H4 (cell line): ENCODE measurements around the gene FKBP4. TPM values are rescaled to one million over a fixed set of nuclear protein-coding genes. Genes with fewer than 3 reads are reported as not detected.
A peak's percentile ranks its signal among the peaks of the same experiment; 100 is the strongest.
"Not testable (repeated sequence)": the region's sequence is repeated elsewhere in the genome, so short reads cannot be mapped to it uniquely, and the experiment has no call there.

ENCODE experiments used
- DNase-seq: peaks from one replicate; pipeline ENCODE4 v3.0.0-alpha.2; 2015; ENCODE audit warnings: low spot score
- total RNA-seq: library from RNA; depleted of rRNA; stranded (reverse); fragments of >200 nt; shearing (Covaris generic); gene quantifications from 2 replicates; pipeline ENCODE4 v1.2.3, GENCODE V29; 2014; rRNA removed

Gene FKBP4, protein sequence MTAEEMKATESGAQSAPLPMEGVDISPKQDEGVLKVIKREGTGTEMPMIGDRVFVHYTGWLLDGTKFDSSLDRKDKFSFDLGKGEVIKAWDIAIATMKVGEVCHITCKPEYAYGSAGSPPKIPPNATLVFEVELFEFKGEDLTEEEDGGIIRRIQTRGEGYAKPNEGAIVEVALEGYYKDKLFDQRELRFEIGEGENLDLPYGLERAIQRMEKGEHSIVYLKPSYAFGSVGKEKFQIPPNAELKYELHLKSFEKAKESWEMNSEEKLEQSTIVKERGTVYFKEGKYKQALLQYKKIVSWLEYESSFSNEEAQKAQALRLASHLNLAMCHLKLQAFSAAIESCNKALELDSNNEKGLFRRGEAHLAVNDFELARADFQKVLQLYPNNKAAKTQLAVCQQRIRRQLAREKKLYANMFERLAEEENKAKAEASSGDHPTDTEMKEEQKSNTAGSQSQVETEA
- total RNA-seq, result 96.4 and 97.5 TPM in 2 replicates

DNA sequence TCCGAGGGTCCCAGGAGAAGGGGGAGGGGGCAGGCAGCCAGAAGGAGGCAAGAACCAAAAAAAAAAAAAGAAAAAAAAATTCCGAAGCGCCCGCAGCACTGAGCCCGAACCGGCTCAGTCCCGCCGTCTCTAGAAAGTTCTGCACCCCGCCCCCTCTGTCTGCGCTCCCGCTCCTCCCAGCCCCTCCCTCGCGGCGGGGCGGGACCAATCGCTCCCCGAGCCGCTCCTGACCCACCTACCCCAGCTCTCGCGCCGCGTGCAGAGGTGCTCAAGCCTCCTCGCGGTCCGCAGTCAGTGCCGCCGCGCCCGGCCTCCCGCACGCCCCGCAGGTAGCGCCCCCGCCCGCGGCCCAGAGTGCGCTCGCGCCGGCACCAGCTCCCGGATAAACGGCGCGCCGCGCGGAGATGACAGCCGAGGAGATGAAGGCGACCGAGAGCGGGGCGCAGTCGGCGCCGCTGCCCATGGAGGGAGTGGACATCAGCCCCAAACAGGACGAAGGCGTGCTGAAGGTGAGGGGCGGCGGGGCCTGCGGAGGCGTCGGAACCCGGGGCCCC, at the start of gene FKBP4:
FKBP4 (plus strand) TSS at position 235 of the 554 bp plus-strand sequence; CDS start at position 405, 170 bp downstream.
- peak; percentile 84 for DNase-seq

DNA sequence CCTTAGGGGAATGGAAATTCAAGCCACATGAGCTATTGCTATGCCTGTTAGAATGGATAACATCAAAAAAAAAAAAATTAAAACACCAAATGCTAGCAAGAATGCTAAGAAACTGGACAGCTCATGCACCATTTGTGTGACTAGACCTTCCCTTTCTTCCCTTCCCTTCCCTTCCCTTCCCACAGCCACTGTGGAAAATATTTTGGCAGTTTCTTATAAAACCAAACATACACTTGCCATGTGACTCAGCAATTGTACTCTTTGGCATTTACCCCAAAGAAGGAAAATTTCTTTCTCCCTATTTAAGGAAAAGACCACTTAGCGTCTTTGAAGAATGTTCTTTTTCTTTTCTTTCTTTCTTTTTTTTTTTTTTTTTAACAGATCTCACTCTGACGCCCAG, 49.1 kb upstream of the FKBP4 start:
- DNase-seq, result no peak

DNA sequence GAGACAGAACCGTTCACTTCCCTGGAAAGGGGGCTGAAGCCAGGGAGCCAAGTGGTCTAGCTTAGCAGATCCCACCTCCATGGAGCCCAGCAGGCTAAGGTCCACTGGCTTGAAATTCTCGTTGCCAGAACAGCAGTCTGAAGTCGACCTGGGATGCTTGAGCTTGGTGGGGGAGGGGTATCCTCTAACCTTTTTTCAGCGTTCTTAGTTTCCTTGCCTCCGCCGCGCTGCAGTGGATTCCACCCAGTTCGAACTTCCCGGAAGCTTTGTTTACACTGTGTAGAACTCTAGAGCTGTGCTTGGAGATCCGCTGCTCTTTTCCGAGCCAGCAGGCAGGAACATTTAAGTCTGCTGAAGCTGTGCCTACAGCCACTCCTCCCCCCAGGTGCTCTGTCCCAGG, 45.2 kb upstream of the FKBP4 start:
- DNase-seq, result no peak

DNA sequence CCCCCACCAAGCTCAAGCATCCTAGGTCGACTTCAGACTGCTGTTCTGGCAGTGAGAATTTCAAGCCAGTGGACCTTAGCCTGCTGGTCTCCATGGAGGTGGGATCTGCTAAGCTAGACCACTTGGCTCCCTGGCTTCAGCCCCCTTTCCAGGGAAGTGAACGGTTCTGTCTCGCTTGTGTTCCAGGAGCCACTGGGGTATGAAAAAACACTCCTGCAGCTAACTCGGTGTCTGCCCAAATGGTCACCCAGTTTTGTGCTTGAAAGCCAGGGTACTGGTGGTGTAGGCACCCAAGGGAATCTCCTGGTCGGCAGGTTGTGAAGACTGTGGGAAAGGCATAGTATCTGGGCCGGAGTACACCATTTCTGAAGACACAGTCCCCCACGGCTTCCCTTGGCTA, 44.6 kb upstream of the FKBP4 start:
- DNase-seq, result no peak

DNA sequence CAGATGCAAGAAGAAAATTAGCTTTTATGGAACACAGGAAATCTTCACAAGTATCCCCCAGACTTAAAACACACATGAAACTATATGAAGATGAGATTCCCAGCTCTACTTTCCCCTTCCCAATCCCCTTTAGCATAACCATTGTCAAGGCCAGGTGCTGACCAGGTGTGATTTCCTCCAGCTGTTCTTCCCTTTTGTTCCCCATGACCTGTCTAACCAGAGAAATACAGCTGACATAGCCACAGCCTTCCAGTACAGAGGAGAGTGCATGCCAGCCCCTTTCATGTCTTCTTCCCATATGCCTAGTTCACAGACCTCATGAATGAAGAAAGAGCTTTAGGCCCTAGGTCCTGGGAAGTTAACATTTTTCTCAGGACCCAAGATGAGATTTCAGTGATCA, 43.5 kb upstream of the FKBP4 start:
- no peak for DNase-seq

DNA sequence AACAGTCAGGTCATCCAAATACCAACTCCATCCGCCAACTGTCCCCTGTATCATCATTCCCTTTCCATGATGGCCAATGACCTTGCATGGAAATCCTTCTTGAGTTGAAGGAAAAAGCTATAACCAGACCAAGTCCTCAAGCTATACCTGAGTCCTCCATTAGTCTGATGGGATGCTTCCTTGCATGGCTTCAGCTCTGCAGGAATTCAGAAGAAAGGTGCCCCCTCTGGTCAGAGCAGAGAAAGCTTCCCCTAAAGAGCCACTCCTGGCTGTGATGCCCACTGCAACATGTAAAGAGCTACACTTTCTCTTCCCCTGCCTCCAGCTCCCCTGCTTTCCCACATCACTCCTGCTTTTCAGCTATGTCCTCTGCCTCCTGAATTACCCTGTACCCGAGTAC, 43.1 kb upstream of the FKBP4 start:
- no peak for DNase-seq

DNA sequence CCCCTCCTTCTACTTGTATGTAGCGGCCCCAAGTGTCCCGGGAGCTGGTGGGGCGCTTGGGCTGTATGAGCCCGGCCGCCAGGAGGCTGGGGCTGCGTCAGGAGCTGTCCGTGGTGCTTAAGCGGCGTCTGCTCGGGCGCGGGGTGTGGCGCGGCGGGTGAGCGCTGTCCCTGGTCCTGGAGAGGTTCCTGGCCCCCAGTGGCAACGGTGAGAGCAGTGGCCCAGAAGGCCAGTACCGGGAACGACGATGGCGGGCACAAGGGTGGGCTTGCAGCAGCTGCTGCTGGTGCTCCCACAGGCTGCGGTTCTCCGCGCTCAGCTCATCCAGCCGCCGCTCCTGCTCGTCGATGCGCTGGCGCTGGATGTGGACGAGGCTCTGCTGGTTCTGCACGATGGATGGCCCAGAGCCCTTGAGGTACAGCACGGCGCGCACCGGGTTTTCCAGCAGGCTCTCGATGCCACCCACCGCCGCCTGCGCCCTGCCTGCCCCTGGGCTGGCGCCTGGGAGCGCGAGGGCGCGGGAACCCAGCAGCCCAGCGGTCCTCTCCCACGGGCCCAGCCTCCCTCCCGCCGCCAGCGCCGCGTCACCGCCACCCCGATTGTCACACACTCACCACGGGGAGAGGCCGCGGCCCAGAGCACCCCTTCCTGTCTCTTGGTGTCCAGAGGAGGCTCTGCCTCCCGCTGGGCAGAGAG, 41.9 kb upstream of the FKBP4 start:
- peak; percentile 53 for DNase-seq

DNA sequence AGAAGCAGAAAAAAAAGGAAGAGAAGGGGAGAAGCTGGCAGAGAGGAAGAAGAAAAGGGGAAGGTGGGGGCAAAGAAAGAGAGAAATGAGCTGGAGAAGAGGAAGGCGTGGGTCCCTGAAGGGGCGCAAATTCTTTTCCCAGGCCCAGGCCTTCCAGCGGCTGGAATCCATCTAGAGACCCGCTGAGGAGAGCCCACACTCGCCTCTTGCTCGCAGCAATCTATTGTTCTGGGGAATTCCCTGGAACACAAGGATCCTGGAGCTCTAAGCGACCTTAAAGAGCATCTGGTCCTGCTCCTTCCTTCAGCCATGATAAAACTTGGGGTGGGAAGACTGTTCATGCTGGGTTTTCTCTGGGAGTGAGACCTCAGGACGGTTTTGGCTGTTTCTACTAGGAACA, 41.2 kb upstream of the FKBP4 start:
- no peak for DNase-seq

DNA sequence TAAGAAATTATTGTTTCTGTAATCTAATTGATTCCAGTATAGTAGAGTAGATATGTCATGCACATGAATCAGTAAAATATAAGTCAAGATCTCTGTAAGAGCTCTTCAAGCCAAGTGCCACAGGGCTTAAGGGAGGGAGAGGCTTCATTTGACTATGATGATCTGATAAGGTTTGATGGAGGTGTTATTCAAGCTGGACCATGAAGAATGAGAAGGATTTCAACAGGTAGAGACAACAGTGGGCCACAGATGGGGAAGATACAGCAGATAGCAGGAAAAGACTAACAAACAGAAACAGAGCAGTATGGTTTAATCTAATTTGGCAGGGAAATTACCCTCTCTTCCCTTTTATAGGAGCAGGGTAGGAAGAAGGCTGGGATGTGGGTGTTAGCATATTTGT, 40.6 kb upstream of the FKBP4 start:
- no peak for DNase-seq

DNA sequence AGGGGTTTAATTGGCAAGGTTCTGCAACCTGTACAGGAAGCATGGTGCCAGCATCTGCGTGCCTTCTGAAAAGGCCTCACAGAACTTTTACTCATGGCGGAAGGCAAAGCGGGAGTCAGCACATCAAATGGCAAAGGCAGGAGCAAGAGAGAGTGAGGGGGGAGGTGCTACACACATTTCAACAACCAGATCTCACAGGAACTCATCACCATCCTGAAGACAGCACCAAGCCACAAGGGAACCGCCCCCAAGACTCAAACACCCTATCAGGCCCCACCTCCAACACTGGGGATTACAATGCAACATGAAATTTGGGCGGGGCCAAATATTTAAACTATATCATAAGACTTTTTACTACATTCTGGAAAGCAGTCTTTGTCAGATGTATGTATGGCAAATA, 38.0 kb upstream of the FKBP4 start:
- no peak for DNase-seq

DNA sequence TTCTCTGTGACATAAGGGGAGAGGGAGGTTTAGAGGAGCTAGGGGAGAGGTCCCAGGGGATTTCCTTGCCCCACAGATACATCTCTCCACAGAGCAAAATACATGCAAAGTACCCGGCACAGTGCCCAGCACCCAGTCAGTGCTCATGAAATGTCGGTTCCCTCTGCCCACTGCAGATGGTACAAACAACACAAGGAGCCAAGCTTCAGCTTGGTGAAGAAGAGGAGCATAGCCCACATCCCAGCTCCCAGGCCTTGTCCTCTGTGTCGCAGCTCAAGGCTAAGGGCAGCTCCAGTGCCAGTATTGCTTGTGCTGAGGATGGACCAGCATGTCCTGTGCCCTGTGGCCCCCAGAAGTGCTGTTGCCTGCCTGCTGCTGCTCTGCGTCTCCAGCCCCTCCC, 35.0 kb upstream of the FKBP4 start:
- no peak for DNase-seq

DNA sequence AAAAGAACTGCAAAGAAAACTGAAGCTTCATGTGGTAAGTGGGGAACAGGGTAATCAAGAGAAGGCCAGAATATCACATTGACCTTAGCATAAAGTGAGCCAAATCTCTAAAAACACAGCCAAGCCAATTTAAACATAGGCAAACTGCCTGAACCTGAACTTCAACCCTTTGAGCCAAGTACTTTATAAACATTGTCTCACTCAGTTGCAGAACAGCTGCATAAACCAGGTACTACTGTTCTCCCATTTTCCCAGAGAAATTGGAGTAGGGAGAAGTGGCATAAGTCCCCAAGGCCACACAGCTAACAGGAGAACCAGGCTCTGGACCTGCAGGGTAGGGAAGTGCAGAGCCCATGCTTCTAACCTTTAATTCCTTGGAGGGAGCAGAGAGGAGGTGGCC, 30.4 kb upstream of the FKBP4 start:
- DNase-seq, result no peak

DNA sequence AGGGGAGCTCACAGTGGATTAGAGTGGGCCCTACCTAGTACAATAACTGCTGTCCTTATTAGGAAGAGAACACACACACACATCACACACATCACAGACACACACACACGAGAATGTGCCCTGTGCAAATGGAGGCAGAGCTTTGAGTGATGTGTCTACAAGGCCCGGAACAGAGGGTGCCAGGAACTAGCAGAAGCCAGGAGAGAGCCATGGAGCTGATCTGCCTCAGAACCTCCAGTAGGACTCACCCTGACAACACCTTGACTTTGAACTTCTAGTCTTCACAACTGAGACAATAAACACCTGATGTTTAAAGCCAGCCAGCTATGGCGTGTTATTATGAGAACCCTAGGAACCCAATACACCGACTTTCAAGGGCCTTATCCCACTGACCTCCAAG, 29.7 kb upstream of the FKBP4 start:
- no peak for DNase-seq

DNA sequence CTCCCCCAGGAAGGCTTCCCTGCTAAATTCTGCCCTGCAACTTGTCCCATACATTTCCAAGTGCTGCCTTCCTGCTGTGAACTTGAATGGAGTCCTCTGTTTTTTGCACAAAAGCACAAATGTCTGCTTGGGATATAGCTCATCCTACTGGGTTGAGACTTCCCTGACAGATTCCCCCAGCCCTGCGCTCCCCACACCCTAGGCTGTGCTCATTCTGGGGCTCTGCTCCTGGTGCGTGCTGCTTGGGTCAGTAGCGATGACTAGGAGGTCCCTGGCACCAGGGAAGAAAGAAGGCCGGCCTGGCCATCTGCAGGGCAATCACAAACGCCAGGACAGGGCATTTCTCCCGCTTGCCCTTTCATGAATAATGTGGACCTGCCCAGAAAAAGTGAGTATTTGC, 29.2 kb upstream of the FKBP4 start:
- no peak for DNase-seq

DNA sequence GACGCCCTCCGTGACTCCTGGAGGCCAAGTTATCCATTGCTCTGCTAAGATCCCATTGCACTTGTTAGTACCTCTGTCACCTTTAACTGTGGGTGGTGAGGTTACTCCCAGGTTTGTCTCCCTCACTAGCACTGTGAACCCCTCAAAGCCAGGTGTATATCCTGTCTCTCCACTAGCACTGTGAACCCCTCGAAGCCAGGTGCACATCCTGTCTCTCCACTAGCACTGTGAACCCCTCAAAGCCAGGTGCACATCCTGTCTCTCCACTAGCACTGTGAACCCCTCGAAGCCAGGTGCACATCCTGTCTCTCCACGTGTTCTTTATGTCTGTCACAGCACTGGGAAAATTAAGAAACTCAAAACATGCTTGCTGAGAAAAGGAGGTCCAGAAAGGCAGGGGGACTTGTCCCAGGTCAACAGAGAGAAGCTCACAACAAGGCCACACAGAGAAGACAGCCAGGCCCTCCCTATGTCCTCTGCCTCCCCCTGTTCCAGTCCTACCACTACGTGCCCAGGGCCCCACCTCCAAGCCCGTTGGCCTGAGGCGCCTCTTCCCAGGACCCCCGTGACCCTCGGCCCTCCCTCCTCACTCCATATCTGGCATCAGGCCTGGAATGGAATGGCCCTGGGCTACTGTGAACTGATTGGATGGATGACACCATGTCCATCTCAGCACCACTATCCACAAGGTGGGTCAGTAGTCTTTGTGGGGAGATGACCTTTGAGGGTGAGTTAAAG, 26.4 kb upstream of the FKBP4 start:
- DNase-seq, result no peak

DNA sequence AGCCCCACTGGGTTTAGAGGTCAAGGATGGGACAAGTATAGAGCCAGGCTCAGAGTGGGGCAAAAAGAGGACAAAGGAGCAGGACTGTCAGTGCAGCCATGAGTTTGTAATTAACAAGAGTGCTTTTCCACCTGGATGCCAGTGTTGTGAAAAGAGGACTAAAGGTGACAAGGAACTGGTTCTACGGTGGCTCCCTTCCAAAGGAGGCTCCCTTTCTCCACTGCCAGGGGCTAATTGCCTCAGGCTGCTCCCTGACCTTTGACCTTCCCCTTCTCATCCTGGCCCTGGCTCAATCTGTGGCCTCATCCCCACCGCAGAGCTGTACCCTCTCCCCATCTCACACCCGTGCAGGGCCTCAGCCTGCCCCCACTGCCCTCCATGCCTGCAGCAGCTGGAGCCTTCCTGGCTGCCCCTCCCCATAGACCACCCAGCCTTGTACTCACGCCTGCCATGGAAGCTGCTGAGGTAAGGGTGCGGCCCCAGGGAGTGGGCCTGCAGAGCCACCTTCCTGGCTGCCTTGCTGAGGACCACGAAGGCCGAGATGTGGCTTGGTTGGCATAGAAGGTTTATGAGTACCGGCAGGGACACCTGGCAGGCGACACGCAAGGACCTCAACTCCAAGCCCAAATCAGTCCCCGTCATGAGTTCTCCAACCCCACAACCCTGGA, 24.8 kb upstream of the FKBP4 start:
- DNase-seq, result no peak

DNA sequence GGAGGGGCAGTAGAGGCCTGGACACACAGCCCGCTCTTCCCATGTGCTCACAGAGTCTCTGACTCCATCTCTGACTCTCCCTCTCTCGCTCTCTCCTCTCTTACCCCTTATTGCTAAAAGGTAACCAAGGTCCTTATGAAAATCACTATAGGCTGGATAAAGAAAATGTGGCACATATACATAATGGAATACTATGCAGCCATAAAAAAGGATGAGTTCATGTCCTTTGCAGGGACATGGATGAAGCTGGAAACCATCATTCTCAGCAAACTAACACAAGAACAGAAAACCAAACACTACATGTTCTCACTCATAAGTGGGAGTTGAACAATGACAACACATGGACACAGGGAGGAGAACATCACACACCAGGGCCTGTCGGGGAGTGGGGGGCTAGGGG, 24.2 kb upstream of the FKBP4 start:
- not testable (repeated sequence) for DNase-seq

DNA sequence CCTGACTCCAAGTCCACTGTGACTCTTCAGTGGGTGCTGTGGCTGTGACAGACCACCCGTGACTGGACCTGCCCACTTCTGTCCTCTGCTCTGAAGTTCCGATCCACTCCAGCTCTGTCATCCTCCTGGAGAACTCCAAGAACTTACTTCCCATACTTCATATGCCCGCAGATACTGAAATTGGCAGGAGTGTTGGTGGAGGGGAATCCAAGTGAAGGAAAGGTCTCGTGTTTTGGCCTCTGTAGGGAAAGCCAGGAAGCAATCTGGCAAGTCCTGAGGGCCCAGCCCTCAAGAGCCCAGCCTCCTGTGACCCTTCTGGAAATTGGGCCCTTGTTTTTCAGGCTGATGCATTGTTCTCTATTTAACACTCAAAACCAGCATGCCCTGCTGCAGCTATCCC, 22.4 kb upstream of the FKBP4 start:
- no peak for DNase-seq

DNA sequence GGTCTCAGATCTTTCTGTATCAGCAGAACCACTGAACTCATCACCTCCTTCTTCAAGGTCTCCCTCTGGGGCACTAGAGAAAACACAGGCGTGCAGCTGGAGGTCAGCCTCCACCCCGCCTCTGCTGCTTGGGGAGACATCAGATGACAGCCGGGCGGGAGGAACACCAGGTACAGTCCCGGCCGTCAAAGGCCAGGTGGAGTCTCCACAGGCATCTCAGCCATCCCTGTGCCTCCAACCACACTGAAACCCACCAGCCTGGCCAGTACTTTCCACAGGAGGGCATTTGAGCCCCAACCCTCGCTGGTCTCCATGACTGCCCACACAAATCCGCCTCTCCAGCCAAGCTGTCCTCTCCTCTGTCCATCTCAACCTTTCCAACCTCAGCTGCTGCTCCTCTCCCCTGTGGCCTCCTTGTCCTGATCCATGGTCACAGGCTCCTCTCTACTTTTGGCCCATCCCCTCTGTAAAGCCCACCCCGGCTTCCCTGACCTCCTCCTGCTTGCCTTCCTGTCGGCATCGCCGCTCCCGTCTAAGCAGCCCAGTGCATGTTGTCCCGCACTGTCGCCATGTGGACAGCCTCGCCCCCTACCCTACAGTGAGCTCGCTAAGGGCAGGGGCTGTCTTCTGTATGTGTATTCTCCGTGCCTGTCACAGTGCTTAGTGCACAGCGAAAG, 21.4 kb upstream of the FKBP4 start:
- no peak for DNase-seq

DNA sequence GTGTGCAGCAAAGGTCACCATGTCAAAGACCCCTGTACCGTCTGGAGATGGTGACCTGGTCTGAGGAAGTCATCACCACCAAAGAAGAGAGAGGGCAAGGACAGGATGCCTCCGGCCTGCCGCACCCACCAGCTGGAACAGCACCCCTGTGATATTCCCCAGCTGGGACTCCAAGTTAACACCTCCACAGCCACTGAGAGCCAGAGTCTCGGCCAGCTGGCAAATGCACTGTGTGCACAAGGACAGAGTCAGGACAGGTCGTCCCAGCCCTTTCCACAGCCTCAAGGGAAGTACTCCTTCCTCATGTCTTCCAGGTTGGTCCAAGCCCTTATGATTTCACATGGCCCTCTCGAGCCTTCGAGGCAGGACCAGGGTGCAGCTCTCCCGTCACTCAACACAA, 19.3 kb upstream of the FKBP4 start:
- no peak for DNase-seq

DNA sequence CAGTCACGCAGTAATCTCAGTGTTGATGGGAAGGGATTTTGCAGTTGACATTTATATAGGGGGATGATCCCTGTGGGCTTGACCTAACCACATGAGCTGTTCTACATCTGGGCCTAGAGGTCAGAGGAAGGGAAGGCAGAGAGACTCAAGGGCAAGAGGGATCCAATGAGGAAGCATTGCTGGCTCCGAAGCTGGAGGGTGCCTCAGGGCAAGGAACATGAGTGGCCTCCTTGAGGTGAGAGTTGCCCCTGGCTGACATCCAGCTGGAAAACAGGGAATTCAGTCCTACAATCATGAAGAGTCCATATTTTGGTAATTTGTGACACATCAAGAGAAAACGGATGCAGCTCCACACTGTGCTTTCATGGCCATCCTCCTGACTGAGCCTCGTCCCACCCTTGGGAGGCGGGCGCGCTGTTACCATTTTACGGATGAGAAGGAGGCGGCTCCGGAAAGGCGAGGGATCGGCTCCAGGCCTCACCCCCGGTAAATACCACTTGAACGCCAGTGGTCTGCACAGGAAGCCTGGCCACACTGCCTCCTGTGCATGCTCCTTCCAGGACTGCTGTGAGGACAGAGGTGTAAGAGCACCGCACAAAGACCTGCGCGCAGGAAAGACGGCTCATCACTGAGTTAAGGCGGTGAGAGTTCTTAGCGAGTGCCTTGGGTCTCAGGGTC, 18.5 kb upstream of the FKBP4 start:
- DNase-seq, result no peak
